SH-SY5Y (cell line): ENCODE data around the gene ZNF358.

Experiments used
- GATA2 ChIP-seq: IDR thresholded peaks from 2 replicates; pipeline ENCODE4 v1.6.1; 2011; ENCODE audit warnings: mild to moderate bottlenecking, low read depth, low read length
- GATA3 ChIP-seq: IDR thresholded peaks from 2 replicates; pipeline ENCODE4 v1.6.1; 2011; ENCODE audit warnings: low read depth, mild to moderate bottlenecking, low read length, moderate library complexity

The ZNF358 gene

GRCh38 chr19:7544626-7545025, 28.7 kb downstream of the ZNF358 start:
- TF ChIP-seq GATA2: no peak
- no peak for TF ChIP-seq GATA3

GRCh38 chr19:7545300-7545699, 29.4 kb downstream of the ZNF358 start:
- TF ChIP-seq GATA3: no peak
- TF ChIP-seq GATA2: no peak

GRCh38 chr19:7545904-7546303, 30.0 kb downstream of the ZNF358 start:
- TF ChIP-seq GATA2: no peak
- TF ChIP-seq GATA3: no peak

- no peak for TF ChIP-seq GATA3
Measured at GRCh38 chr19:7547159-7547558, 31.3 kb downstream of the ZNF358 start.

- TF ChIP-seq GATA2 (no peak), GATA3 (no peak)
Measured at GRCh38 chr19:7549429-7550148, 33.7 kb downstream of the ZNF358 start.

GRCh38 chr19:7550169-7550770, 34.4 kb downstream of the ZNF358 start:
- TF ChIP-seq GATA3 (no peak), GATA2 (no peak)

GRCh38 chr19:7550987-7551761, 35.3 kb downstream of the ZNF358 start:
- TF ChIP-seq GATA2 (no peak), GATA3 (no peak)

- TF ChIP-seq GATA3 (no peak), GATA2 (no peak)
Measured at GRCh38 chr19:7552781-7553180, 36.9 kb downstream of the ZNF358 start.

GRCh38 chr19:7554565-7554964, 38.7 kb downstream of the ZNF358 start:
- TF ChIP-seq GATA3 (no peak), GATA2 (no peak)

- no peak for TF ChIP-seq GATA2
- no peak for TF ChIP-seq GATA3
Measured at GRCh38 chr19:7554990-7555864, 39.3 kb downstream of the ZNF358 start.

GRCh38 chr19:7556696-7557315, 40.9 kb downstream of the ZNF358 start:
- TF ChIP-seq GATA2 (no peak), GATA3 (no peak)

GRCh38 chr19:7558667-7559066, 42.8 kb downstream of the ZNF358 start:
- TF ChIP-seq GATA2 (no peak), GATA3 (no peak)

GRCh38 chr19:7559102-7559501, 43.2 kb downstream of the ZNF358 start:
- TF ChIP-seq GATA2: no peak
- TF ChIP-seq GATA3: no peak

GRCh38 chr19:7560255-7560654, 44.4 kb downstream of the ZNF358 start:
- TF ChIP-seq GATA3: no peak

GRCh38 chr19:7561325-7561724, 45.4 kb downstream of the ZNF358 start:
- TF ChIP-seq GATA2 (no peak), GATA3 (no peak)
